Stimulated activated CD4-positive, alpha-beta T cell treated with anti-CD3 and anti-CD28 coated beads, Interleukin-2, amount 100 ng/mL, for 48 hours (primary cell): Measurements from ENCODE around the gene SIK3.
"Not testable (repeated sequence)": the region's sequence is repeated elsewhere in the genome, so short reads cannot be mapped to it uniquely, and the experiment has no call there.

Experiments
- DNase-seq, 2 donors: peaks; one replicate each; pipeline ENCODE4 v3.0.0-alpha.2; 2020

SIK3 gene

DNA sequence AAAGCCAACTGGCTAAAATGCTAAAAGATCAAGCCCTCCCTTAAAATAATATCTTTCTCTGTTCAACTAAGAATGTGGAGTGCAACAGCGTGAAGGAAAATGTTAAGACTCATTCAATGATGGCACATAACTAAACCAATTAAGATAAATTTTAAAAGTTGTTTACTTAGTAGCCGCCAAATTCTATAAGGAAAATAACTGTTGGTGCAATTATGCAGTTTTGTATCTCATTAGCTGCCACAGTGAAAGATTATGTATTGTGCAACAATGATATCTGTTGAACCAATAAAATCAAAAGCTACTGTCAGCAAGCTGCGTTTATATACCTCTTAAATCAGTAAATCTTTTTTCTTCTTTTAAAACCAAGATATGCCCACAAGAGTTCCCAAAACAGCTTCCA lies 55.5 kb downstream of the SIK3 start:
- no peak for DNase-seq

DNA sequence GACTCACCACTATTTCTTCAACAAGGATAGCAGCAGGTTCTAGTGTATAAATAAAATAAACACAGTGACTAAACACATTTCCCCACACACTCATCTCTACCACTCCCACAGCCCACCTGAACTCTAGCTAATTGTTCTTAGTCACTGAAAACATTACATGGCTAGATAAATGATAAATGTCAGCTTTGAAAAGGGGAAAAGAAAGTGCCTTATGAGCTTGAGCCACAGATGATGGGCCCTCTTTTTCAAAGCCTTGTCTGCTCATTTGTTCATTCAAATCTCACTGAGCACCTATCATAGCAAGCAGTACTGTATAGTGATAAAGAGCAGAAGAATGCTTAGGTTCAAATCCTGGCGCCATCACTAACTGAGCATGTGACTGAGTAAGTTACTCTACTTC lies 58.3 kb downstream of the SIK3 start:
- DNase-seq, result no peak

DNA sequence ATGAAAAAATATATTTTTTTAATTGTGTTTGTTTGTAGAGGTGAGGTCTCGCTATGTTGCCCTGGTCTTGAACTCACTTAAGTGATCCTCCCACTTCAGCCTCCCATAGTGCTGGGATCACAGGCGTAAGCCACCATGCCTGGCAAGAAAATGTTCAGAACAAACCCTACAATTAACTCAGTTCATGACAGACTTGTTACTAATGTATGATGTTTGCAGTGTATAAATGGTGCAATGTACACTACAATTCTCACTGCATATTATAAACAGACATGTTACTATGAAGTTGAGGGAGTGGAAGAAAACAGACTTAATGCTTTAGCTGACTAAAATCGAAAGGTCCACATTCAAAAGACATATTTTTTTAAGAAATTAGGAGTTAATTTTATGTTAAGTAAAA lies 59.0 kb downstream of the SIK3 start:
- DNase-seq, result no peak

DNA sequence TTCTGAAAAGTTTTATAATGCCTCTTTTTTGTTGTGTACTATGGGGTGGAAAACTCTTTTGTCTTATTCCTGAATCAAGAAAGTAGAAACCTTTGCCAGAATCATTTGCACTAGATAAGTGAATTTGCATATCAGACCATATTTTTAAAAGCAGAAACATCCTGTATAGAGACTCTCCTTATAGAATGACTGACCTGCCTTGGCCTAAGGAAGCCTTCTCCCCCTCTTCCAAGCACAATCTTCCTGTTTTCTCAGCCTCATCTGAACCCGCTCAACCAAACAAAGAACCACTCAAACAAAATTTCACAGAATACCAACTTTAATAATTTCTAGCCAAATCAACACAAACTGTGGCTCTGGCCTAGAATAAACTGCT lies 60.3 kb downstream of the SIK3 start:
- DNase-seq, result no peak

DNA sequence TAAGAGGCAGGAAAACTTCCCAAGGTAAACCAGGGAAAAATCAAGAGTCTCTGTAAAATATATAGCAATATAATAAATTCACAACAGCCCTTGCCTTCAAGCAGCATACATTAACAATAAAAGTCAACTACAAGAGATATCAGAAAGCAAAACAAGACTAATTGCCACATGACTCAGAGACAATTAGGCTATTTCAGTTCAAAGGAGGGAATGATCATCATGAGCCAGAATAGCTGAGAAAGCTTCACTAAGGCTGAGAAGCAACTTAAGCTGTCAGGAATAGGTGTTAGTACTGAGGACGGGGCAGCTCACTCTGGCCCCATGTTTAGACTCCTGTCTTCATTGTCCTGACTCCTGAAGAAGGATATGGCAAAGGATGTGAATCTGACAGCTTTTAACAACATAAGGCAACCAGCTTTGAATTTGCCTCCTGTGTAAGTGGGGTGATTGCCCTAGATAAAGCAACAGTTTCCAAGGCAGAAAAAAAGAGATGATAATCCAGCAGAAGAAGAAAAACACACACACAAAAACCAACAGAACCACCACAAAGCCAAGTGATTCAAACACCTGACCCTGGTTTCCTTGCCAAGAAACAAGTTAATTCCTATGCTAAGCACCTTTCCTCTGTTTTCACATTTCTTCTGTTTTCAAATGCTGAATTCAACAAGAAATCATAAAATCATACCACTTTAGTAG lies 60.8 kb downstream of the SIK3 start:
- no peak for DNase-seq

DNA sequence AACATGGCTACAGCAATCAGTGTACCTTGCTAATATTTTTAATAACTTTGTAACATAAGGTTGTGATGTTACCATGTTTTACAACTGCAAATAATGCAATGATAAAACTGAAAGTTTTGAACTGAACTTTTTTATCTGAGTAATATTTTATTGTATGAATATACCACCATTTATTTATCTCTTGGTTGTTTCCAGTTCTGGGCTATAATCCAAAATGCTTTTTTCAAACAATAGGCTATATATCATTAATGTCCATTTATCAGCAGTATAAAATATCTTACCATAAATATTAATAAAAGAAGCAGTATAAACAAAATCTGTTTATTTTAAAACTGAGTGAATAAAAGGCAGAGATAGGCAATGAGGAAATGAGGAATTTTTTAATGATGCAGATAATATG lies 63.3 kb downstream of the SIK3 start:
- no peak for DNase-seq

DNA sequence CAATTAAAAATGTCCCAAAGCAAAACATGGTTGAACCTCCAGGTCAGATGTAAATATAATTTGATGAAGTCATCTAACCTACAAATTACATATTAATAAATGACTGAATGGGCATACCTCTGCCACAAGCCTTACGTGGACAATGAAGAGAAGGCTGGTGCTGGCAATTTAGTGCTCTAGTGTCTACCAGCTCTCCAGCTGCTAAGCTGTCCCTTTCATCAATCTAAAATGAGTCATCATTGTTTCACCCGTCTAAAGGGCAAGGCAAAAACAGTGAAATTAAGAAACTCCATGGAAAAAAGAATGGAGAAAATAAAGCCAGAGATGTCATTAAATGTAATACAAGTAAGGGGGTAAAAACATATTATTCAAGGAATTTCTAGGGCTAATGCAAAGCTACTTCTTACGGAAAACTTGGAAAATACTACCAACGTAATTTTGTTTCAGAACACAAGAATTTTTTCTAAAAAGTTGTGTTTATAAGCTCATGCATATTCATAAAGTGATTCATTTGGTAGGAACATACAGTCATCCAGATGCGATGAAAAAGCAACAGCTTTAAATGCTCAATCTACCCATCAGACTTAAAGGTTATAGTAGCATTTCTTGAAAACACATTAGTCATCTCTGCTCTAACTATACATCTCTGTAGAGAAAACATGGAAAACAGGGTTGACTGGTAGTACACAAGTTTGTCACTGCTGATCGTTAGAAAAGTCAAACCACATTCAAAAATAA lies 71.5 kb downstream of the SIK3 start:
- no peak for DNase-seq

DNA sequence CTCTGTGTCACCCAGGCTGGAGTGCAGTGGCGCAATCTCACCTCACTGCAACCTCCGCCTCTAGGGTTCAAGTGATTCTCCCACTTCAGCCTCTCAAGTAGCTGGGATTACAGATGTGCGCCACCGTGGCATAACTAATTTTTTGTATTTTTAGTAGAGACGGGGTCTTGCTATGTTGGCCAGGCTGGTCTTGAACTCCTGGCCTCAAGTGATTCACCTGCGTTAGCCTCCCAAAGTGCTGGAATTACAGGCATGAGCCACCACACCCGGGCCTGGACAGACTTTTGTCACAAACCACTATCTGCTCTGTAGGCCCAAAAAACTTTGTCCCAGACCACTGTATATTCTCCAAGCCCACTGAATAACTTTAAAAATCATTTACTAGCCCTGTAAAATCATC lies 74.5 kb downstream of the SIK3 start:
- DNase-seq, result not testable (repeated sequence)

DNA sequence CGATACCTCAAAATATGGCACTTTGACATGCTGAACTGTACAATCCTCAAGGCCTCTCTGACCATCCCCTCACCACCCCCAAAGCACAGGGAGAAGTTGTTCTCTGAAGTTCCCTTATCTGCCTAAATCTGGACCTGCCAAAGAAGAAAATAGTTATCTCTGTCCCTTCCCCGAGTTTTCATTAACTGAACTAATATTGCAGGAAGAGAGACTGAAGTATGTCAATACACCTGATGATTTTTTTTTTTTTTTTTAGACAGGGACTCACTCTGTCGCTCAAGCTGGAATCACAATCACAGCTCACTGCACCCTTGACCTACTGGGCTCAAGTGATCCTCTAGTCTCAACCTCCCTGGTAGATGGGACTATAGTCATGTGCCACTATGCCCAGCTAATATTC lies 75.0 kb downstream of the SIK3 start:
- no peak for DNase-seq

DNA sequence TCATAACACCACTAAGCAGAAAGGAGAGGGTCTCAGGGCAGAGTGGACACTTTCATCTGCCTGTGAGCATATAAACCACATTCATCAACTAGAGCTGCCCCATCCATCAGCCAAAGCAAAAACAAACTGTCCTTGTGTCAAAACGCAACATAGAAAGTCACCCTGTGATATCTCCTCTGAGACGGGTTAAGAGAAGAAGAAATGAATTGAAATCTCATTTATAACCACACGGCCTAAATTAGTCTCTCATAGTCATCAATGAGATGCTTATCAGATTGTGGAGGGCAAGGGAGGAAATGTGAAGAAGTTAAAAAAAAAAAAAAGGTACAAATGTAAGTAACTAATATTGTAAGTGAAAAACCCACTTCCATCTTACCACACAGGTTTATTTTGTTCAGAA lies 75.7 kb downstream of the SIK3 start:
- DNase-seq, result no peak

DNA sequence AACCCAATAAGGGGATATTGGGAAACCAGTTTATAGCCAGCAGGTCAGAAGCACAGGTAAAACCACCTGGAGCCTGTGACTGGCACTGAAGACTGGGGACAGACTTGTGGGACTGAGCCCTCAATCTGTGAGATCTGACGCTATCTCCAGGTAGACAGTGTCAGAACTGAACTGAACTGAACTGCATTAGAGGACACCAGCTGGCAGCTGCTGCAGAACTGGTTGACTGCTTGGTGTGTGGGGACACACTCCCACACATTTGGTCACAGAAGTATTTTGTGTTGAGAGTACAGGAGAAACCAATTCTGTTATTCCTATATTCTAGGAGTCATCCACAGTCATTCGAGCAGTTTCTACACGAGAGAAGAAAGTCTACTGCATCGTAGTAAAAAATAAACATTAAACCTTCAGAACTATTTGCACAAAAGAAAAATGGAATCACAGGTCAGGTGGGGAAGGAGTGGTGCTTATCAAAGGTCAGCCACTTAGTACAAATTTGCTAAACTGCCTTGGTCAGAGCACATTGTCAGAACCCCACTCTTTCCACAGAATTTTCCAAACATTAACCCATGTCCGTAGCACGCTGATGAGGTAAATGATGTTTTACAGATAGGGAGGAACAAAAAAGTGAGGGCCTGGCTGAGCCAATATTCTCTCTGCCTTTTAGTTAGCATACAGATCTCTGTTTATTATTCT lies 77.2 kb downstream of the SIK3 start:
- DNase-seq, result no peak

DNA sequence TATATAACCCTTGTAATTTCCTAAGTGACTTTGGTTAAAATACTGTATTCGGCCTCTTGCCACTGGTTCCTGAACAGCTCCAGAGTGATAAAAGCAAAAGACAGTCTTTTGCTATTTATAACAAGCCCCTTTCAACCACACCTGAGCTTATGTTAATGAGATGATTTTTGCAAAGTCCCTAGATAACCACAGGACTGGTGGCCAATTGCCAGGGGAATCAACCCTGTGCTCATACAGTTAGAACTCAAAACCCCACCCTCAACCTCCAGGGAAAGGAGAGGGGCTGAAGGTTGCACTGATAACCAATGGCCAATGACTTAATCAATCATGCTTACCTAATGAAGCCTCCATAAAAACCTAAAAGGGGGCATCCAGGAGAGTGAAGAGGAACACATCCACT lies 77.9 kb downstream of the SIK3 start:
- DNase-seq, result no peak

DNA sequence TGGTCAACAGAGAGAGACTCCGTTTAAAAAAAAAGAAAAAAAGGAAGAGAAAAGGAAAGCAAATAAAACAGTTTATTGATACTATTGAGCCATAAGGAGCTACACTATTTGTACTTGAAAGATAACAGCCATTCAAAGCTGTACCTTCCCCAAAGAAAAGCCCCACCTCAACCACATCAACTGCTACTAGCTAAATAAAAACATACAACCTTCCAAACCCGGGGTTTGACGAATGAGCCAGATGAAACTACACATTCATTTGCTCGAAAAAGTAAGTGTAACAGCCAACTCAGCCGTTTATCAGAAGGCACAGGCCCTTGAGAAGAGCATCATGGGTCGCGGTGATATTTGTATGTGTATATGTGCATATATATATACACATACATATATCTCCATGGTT lies 78.4 kb downstream of the SIK3 start:
- DNase-seq, result no peak

DNA sequence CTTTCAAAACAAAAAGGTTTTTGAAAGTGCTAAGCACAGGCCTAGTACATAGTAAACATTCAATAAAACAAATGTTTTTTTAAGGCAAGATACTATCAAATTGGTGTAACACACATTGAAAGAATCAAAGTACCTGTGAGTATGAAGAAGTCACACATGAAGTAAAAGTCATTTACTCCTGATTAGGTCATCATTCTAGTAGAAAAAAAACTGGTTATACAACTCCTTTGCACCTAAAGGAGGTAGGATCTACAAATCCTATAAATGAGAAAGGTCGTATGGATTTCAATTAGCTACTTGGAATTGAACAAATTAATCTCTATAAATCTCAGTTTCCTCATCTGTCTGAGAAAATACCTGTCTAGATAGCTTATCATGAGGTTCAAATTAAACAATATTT lies 80.8 kb downstream of the SIK3 start:
- no peak for DNase-seq

DNA sequence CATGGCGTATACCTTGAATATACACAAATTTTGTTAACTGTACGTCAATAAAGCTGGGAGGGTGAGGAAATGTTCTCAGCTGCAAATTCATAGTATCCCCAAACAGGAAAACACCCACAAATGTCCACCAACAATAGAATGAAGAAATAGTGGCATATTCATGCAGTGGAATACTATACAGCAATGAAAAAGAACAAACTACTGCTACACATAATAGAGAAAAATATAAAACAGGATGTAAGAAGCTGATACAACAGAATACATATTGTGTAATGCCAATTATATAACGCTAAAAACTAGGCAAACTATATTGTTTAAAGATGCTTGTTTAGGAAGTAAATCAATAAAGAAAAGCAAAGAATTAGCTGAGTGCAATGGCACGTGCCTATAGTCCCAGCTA lies 81.5 kb downstream of the SIK3 start:
- DNase-seq, result no peak

DNA sequence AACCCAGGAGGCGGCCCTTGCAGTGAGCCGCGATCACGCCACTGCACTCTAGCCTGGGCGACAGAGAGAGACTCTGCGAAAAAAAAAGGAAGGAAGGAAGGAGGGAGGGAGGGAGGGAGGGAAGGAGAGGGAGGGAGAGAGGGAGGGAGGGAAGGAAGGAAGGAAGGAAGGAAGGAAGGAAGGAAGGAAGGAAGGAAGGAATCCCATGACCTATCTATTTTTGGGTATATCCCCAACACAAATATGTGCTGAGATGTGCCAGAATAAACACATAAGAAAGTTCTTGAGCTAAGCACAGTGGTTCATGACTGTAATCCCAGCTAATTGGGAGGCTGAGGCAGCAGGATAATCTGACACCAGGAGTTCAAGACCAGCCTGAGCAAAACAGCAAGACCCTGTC lies 82.0 kb downstream of the SIK3 start:
- DNase-seq, result no peak

DNA sequence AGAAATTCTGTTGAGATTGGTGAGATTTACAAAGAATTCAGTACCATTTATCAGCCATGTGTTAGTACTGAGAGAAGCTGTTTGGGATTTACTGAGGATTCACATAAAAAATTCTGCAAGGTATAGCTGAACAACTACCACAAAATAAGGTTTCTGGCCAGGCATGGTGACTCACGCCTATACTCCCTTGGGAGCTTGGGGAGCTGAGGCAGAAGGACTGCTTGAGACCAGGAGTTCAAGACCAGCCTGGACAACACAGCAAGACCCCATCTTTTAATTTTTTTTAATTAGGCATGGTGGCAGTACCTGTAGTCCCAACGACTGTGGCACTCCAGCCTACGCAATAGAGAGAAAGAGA lies 86.7 kb downstream of the SIK3 start:
- DNase-seq, result no peak

DNA sequence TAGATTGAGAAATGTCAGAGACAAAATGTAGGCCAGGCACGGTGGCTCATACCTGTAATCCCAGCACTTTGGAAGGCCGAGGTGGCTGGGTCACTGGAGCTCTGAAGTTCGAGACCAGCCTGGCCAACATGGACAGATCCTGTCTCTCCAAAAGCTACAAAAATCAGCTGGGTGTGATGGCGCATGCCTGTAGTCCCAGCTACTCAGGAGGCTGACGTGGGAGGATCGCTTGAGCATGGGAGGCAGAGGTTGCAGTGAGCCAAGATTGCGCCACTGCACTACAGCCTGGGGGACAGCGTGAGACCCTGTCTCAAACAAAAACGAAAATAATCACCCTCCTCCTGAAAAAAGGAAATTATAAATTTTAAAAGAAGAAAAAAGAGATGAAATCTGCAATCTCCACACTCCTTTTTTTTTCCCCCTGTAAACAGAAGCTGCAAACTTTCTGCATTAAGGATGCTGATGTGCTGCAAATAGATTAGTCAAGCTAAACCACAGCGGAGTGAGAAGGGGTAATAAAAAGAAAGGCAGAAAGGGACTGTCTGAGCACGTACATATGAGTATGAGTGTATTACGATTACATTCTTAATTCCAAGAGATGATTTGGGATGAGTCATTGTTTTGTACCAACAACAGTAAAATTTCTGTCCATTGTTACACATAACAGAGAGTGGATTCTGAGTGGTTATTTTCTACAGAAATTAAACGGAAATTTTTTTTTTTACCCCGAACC lies 87.3 kb downstream of the SIK3 start:
- DNase-seq, result no peak

DNA sequence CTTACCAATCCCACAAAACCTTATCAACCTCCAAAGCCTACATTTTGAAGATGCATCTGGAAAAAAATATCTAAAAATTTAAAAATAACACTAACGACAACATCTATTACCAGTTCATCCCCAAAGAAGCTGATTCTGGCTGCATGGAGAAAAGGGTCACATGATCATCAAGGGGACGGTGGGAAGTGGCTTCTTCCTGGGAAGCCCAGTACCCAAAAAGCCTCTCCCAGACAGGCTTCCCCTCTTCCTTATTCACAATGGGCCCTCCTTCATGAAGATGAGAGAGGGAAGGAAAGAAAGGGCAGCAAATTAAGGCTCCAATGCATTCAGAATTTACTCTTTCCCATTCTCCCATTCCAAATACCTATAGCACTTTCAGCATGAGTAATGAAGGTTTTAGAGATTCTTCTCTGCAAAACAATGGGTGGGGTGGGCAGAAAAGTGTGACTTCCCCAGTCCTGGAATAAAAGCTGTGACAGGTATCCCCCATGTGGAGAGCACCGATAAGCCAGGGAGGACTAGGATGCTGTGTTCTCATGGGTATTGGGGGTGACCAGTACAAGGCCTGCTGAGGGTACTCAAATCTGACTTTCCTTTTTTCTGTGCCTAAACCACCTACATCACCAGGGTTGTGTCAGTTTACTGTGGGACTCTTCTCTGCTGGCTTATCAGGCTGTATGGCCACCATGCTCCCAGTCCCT lies 88.2 kb downstream of the SIK3 start:
- DNase-seq, result no peak

DNA sequence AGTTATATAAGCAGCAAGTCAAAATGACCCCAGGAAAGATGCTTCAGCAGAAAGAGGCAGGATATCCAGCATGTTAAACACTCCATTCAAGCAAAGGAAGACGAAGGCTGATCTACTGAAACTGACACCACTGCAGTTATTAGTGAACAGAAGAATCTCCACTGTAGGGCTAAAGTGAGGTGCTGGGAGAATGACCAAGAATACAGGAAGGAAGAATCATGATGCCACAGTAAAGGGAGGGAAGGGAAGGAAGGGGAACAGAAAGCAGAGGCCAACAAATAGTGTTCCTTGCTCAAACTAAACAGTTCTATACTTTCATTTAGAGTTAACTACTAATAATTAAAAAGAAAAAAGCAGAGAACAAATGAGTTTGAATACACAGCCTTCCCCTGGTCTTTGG lies 92.5 kb downstream of the SIK3 start:
- no peak for DNase-seq

DNA sequence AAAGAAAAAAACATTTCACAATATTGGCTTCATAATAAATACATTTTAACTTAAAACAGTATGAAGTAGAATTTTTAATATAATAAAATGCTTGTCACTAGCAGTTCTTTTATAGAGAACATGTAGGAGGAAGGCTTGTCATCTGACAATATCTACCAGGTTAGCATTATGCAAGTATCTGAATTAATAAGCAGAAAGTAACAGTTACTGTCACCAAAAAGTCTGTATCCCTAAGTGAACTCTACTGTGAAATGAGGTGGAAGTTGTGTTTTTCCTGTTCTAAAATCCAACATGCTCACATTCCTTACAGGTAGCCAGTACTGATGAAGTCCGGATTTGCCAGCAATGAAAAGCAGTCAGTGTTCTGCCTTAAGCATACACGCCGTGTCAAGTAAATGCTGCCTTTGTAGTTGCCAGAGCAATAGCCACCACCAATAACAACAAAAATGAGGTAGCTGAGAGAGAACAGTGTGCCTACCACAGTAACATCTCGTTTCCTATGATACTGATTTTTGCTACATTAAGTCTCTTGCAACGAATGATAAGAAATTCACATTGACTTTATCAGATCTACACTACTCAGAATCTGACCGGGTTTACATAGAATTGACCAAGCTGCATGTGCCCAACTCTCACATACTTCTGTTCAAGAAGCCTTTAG lies 95.5 kb downstream of the SIK3 start:
- no peak for DNase-seq

DNA sequence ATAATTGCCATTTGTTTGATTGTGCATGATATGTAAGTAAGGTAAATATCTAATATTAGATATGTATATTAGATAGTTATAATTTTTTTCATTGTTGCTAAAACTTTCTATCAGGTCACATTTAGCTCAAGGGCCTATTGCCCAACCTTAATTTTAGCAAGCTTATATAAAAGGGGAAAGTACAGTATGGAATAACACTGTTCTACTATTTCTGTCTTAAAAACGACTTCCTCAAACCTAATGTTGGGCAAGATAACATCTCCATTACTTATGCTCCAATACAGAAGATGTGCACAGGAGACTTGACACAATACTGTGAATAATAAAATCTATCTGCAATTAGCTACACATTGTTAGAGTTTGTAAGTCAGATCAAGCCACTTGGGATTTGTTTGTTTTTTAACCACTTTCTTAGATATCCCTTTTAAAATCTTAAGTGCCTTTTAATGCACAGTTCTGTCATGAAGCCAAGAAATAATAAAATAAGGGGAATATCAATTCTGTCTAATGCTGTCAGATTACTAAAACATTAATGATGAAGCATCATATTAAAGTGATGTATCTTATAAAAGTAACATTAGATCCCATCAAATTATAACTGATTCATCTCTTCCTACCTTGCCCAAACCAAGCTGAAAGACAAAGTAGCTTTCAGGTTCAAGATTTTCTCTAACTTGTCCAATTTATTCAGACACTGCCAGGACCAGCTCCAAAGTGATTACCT lies 98.1 kb downstream of the SIK3 start:
- DNase-seq, result no peak
